Measurements from ENCODE around the gene EVC2.

DNA sequence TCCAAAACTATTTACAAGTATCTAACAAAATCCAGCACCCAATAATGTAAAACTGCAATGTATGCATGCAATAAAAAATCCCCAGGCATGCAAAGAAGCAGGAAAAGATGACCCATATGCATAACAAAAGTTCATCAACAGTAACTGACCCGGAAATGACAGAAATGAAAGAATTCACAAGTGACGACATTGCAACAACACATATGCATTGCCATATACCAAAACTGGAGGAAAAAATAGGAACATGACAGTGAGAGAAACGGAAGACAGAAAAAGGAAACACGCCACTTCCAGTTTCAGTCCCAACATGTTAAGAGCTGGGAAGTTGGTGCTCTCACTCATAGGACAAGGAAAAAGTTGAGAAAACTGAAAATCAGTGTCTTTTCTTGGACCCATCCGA lies 154.6 kb downstream of the EVC2 start:
- TF ChIP-seq POLR2A (IDR thresholded peaks at IDR 0.05): no peak
- TF ChIP-seq, protein P1, sequence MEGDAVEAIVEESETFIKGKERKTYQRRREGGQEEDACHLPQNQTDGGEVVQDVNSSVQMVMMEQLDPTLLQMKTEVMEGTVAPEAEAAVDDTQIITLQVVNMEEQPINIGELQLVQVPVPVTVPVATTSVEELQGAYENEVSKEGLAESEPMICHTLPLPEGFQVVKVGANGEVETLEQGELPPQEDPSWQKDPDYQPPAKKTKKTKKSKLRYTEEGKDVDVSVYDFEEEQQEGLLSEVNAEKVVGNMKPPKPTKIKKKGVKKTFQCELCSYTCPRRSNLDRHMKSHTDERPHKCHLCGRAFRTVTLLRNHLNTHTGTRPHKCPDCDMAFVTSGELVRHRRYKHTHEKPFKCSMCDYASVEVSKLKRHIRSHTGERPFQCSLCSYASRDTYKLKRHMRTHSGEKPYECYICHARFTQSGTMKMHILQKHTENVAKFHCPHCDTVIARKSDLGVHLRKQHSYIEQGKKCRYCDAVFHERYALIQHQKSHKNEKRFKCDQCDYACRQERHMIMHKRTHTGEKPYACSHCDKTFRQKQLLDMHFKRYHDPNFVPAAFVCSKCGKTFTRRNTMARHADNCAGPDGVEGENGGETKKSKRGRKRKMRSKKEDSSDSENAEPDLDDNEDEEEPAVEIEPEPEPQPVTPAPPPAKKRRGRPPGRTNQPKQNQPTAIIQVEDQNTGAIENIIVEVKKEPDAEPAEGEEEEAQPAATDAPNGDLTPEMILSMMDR (IDR thresholded peaks at IDR 0.05): no peak
